ENCODE results near the gene TSPAN17. TPM values are rescaled to one million over a fixed set of nuclear protein-coding genes. Genes with fewer than 3 reads are reported as not detected.

TSPAN17 gene
- total and polyA plus RNA-seq, 11 donors: 15.4 to 59.3 (median 30.9) TPM

GRCh38 chr5:176692839-176693476, 45.7 kb downstream of the TSPAN17 start:
- intact Hi-C loops (cut with DNase I): no loop called here
- ATAC-seq: no peak

GRCh38 chr5:176693477-176693851, 46.2 kb downstream of the TSPAN17 start:
- DNase-seq (peak in 1 of 5 donors; percentile 19), ATAC-seq (peak in 1 of 4 donors; percentile 37)
- Histone ChIP-seq H3K4me3 (no peak overlapping the region), H3K36me3 (no peaks in the 10 kb centered on the region), H3K27me3 (peaks cover 0 to 86% (median 18%) of the 10 kb centered on the region in 9 donors), H3K4me1 (peaks cover 0 to 14% (median 1%) of the 10 kb centered on the region in 12 donors), H3K9me3 (no peaks in the 10 kb centered on the region), H3K27ac (no peak overlapping the region)
- intact Hi-C loops (cut with DNase I): no loop called here
- TF ChIP-seq CTCF (IDR thresholded peaks at IDR 0.05) (no peak), POLR2A (IDR thresholded peaks at IDR 0.05) (no peak)
- WGBS, 4 donors: 40 to 46% (median 43%) methylated on average over 13 of the region's 13 CpGs

More at GRCh38 chr5:176692839-176693476, 45.7 kb downstream of the TSPAN17 start:
- 18 to 27% (median 23%) methylated on average over 13 of the region's 13 CpGs for WGBS, 4 donors
- Histone ChIP-seq H3K4me3 (no peak overlapping the region), H3K27ac (no peak overlapping the region), H3K36me3 (no peaks in the 10 kb centered on the region), H3K27me3 (peaks cover 0 to 81% (median 18%) of the 10 kb centered on the region in 9 donors), H3K4me1 (peaks cover 0 to 14% (median 1%) of the 10 kb centered on the region in 12 donors), H3K9me3 (no peaks in the 10 kb centered on the region)
- no peak for TF ChIP-seq POLR2A (IDR thresholded peaks at IDR 0.05)
- TF ChIP-seq CTCF (IDR thresholded peaks at IDR 0.05): no peak
- DNase-seq: peak in 2 of 5 donors; percentile 14 to 18

- ATAC-seq (no peak), DNase-seq (peak in 1 of 5 donors; percentile 11)
- Histone ChIP-seq H3K4me1 (peaks cover 0 to 14% (median 1%) of the 10 kb centered on the region in 12 donors), H3K4me3 (no peak overlapping the region), H3K9me3 (no peaks in the 10 kb centered on the region), H3K27ac (no peak overlapping the region), H3K36me3 (no peaks in the 10 kb centered on the region), H3K27me3 (peaks cover 0 to 86% (median 18%) of the 10 kb centered on the region in 9 donors)
- WGBS, 4 donors: 83 to 87% (median 87%) methylated on average over 10 of the region's 10 CpGs
- intact Hi-C loops (cut with DNase I): no loop called here
- TF ChIP-seq CTCF (IDR thresholded peaks at IDR 0.05) (no peak), POLR2A (IDR thresholded peaks at IDR 0.05) (no peak)
Observed at GRCh38 chr5:176694146-176694545, 46.9 kb downstream of the TSPAN17 start.

GRCh38 chr5:176694631-176695030, 47.3 kb downstream of the TSPAN17 start:
- intact Hi-C loops (cut with DNase I): no loop called here
- Histone ChIP-seq H3K9me3 (no peaks in the 10 kb centered on the region), H3K4me1 (peaks cover 0 to 14% (median 1%) of the 10 kb centered on the region in 12 donors), H3K27me3 (peaks cover 3 to 89% (median 22%) of the 10 kb centered on the region in 9 donors), H3K36me3 (no peaks in the 10 kb centered on the region), H3K27ac (peak overlapping the region in 1 of 12 donors; percentile 3), H3K4me3 (no peak overlapping the region)
- ATAC-seq (peak in 1 of 4 donors; percentile 20), DNase-seq (peak in 1 of 5 donors; percentile 8)
- TF ChIP-seq POLR2A (IDR thresholded peaks at IDR 0.05) (no peak), CTCF (IDR thresholded peaks at IDR 0.05) (no peak)
- WGBS, 4 donors: 58 to 74% (median 69%) methylated on average over 9 of the region's 9 CpGs
